SU-DHL-6 (cell line): ENCODE data around the gene SERPIND1.

Experiments
- EZH2phosphoT487 ChIP-seq: fragments of 200-600 bp; sonication (generic), shearing (Covaris generic); conservative IDR thresholded peaks from 2 replicates; pipeline ENCODE4 v1.6.1; 2018; ENCODE audit warnings: mild to moderate bottlenecking, antibody characterized with exemption, low read length, moderate library complexity, mixed read lengths
- TF ChIP-seq, protein P1 (sequence below): fragments of 200-600 bp; sonication (generic); IDR thresholded peaks from one replicate; pipeline ENCODE4 v1.5.1; 2017; ENCODE audit warnings: antibody characterized with exemption, mild to moderate bottlenecking, low read length, moderate library complexity; ENCODE audit not compliant: insufficient read depth, poor library complexity, severe bottlenecking

DNA sequence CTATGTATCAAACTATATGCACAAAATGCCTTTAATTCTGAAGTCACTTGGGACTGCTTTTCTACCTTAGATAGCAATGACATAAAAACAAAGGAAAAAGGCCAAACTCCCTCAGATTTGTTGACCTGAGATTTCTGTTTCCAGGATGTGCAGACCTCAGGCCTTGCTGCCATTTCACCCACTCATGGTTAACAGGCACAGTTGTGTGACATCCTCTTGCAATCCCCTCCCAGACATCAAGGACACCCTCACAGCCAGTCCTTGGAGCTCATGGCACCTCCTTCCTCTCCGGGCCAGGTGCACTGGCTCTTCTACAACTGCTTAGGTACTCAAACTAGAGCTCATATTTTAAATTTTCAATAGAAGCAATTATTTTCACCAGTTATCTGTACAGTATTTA is 37.3 kb downstream of the SERPIND1 start:
- TF ChIP-seq, protein P1, sequence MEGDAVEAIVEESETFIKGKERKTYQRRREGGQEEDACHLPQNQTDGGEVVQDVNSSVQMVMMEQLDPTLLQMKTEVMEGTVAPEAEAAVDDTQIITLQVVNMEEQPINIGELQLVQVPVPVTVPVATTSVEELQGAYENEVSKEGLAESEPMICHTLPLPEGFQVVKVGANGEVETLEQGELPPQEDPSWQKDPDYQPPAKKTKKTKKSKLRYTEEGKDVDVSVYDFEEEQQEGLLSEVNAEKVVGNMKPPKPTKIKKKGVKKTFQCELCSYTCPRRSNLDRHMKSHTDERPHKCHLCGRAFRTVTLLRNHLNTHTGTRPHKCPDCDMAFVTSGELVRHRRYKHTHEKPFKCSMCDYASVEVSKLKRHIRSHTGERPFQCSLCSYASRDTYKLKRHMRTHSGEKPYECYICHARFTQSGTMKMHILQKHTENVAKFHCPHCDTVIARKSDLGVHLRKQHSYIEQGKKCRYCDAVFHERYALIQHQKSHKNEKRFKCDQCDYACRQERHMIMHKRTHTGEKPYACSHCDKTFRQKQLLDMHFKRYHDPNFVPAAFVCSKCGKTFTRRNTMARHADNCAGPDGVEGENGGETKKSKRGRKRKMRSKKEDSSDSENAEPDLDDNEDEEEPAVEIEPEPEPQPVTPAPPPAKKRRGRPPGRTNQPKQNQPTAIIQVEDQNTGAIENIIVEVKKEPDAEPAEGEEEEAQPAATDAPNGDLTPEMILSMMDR: no peak
- TF ChIP-seq EZH2phosphoT487: no peak
